WTC11 (cell line): ENCODE data around the gene RGS19. TPM values are rescaled to one million over a fixed set of nuclear protein-coding genes. Genes with fewer than 3 reads are reported as not detected.

Experiments
- ATAC-seq: fragments of 200-7000 bp; cut with Tn5 transposase; 2 replicates; pipeline ENCODE4 v1.10.0; 2021; ENCODE audit warnings: mild to moderate bottlenecking, moderate library complexity
- CTCF ChIA-PET: fragments of 300-600 bp; sonication (Branson Sonifier 250); formaldehyde crosslinking; loops from one replicate; lab custom pipeline; 2021; ENCODE audit warnings: antibody characterized with exemption; lab: Charles Lee
- POLR2A ChIA-PET: fragments of 350-600 bp; sonication (Branson Sonifier 250); formaldehyde crosslinking; loops from one replicate; lab custom pipeline; 2021; ENCODE audit warnings: antibody characterized with exemption; lab: Charles Lee
- DNase-seq: peaks from one replicate; pipeline ENCODE4 v3.0.0; 2021; ENCODE audit warnings: low spot score
- H3K27ac Mint-ChIP-seq: 2 replicates; pipeline ENCODE4 v1.8.0; 2021; ENCODE audit warnings: mixed read lengths
- H3K27me3 Mint-ChIP-seq: 2 replicates; pipeline ENCODE4 v1.8.0; 2021; ENCODE audit warnings: low read depth, mild to moderate bottlenecking, moderate library complexity, mixed read lengths
- H3K36me3 Mint-ChIP-seq: 2 replicates; pipeline ENCODE4 v1.8.0; 2021; ENCODE audit warnings: mixed read lengths
- H3K4me1 Mint-ChIP-seq: 2 replicates; pipeline ENCODE4 v1.8.0; 2022; ENCODE audit warnings: mixed read lengths
- H3K4me3 Mint-ChIP-seq: 2 replicates; pipeline ENCODE4 v1.8.0; 2021; ENCODE audit warnings: mild to moderate bottlenecking, moderate library complexity, mixed read lengths
- H3K9me3 Mint-ChIP-seq: 2 replicates; pipeline ENCODE4 v1.8.0; 2021; ENCODE audit warnings: mixed read lengths
- AR ChIP-seq: fragments of 250-450 bp; sonication (Bioruptor Pico); IDR thresholded peaks from 2 replicates; pipeline ENCODE4 v1.9.0; 2021; ENCODE audit warnings: mild to moderate bottlenecking
- ARID4B ChIP-seq: sonication (generic); formaldehyde crosslinking; IDR thresholded peaks from 2 replicates; pipeline ENCODE4 v1.8.0; 2023; ENCODE audit warnings: missing genetic modification reagents, mild to moderate bottlenecking, borderline replicate concordance
- E2F4 ChIP-seq: sonication (generic); formaldehyde crosslinking; IDR thresholded peaks from 2 replicates; pipeline ENCODE4 v1.8.1; 2022; ENCODE audit warnings: low read depth, mild to moderate bottlenecking, moderate library complexity, missing genetic modification reagents, borderline replicate concordance
- ETV6 ChIP-seq: sonication (generic); formaldehyde crosslinking; IDR thresholded peaks from 2 replicates; pipeline ENCODE4 v1.8.1; 2022; ENCODE audit warnings: mild to moderate bottlenecking, missing genetic modification reagents
- GABPB1 ChIP-seq: sonication (generic); formaldehyde crosslinking; IDR thresholded peaks from 2 replicates; pipeline ENCODE4 v1.8.1; 2023; ENCODE audit warnings: mild to moderate bottlenecking, missing genetic modification reagents
- HMGXB4 ChIP-seq: sonication (generic); formaldehyde crosslinking; IDR thresholded peaks from 2 replicates; pipeline ENCODE4 v1.8.1; 2023; ENCODE audit warnings: mild to moderate bottlenecking, moderate library complexity, missing genetic modification reagents
- IRF2 ChIP-seq: sonication (generic); formaldehyde crosslinking; IDR thresholded peaks from 2 replicates; pipeline ENCODE4 v1.8.0; 2022; ENCODE audit warnings: low read depth, missing genetic modification reagents, borderline replicate concordance
- KAT7 ChIP-seq: sonication (generic); formaldehyde crosslinking; IDR thresholded peaks from 2 replicates; pipeline ENCODE4 v1.8.1; 2023; ENCODE audit warnings: missing genetic modification reagents, mild to moderate bottlenecking, borderline replicate concordance
- MAX ChIP-seq: sonication (generic); formaldehyde crosslinking; IDR thresholded peaks from 2 replicates; pipeline ENCODE4 v1.8.0; 2022; ENCODE audit warnings: mild to moderate bottlenecking, missing genetic modification reagents
- PRDM15 ChIP-seq: sonication (generic); formaldehyde crosslinking; IDR thresholded peaks from 2 replicates; pipeline ENCODE4 v1.8.0; 2022; ENCODE audit warnings: missing genetic modification reagents
- USF2 ChIP-seq: sonication (generic); formaldehyde crosslinking; IDR thresholded peaks from 2 replicates; pipeline ENCODE4 v1.8.1; 2023; ENCODE audit warnings: mild to moderate bottlenecking, missing genetic modification reagents, moderate library complexity
- ZNF512 ChIP-seq: sonication (generic); formaldehyde crosslinking; IDR thresholded peaks from 2 replicates; pipeline ENCODE4 v1.8.1; 2022; ENCODE audit warnings: missing genetic modification reagents, borderline replicate concordance
- ZNF671 ChIP-seq: fragments of 250-450 bp; sonication (Bioruptor Pico); IDR thresholded peaks from 2 replicates; pipeline ENCODE4 v1.8.0; 2021; ENCODE audit warnings: mild to moderate bottlenecking
- total RNA-seq: library from RNA; stranded (reverse); gene quantifications from 3 replicates; pipeline ENCODE4 v1.2.3, GENCODE V29; 2021

Gene RGS19
- total RNA-seq, 1 experiment from 2014 or later = 13.8 TPM

- TF ChIP-seq ARID4B (CRISPR knock-in tag) (peak; percentile 45; the same call in 1 of the 2 replicates), E2F4 (CRISPR knock-in tag) (0 out of 2 replicates have a peak, but pooled peaks have one; percentile 57), IRF2 (CRISPR knock-in tag) (no peak), GABPB1 (0 out of 2 replicates have a peak, but pooled peaks have one; percentile 6), KAT7 (CRISPR knock-in tag) (peak; percentile 57; the same call in 1 of the 2 replicates), HMGXB4 (peak; percentile 93; the same call in 1 of the 2 replicates), ZNF512 (no peak), MAX (CRISPR knock-in tag) (peak; percentile 53; the same call in 1 of the 2 replicates), ETV6 (peak; percentile 74)
Observed at GRCh38 chr20:64083804-64084684, 4.7 kb upstream of the RGS19 start, which contains the start of gene LKAAEAR1 (continued).

GRCh38 chr20:64083378-64083803 is 4.1 kb upstream of the RGS19 start:
- CTCF ChIA-PET = interaction anchor here (0.6 to 5.6 kb wide), 37 partner anchors 8 to 500 kb away, joined by 3 to 119 read pairs (median 5); partner anchors contain the start of genes C20orf204, PCMTD2, PRPF6 and SAMD10
- peak; percentile 47 for ATAC-seq
- TF ChIP-seq AR (CRISPR knock-in tag) = no peak
- 0 out of 2 replicates have a peak, but pooled peaks have one; percentile 31 for TF ChIP-seq GABPB1
- no peak for TF ChIP-seq ZNF671
- TF ChIP-seq USF2 (CRISPR knock-in tag) = no peak
- no peak for TF ChIP-seq PRDM15 (CRISPR knock-in tag)

More at GRCh38 chr20:64083378-64083803, 4.1 kb upstream of the RGS19 start:
- Mint-ChIP-seq H3K27me3 (peaks cover 57% of the 10 kb centered on the region), H3K4me3 (peak overlapping the region; percentile 63), H3K27ac (no peak overlapping the region), H3K4me1 (peaks cover 29% of the 10 kb centered on the region), H3K9me3 (0 out of 2 replicates have a peak, but pooled peaks cover 3% of the 10 kb centered on the region), H3K36me3 (no peaks in the 10 kb centered on the region)
- peak; percentile 82 for DNase-seq
- POLR2A ChIA-PET = interaction anchor here (1.0 kb wide), 1 partner anchor 37 kb away, joined by 3 read pairs; no protein-coding TSS in a partner anchor
